D721Med (cell line): ENCODE results near the gene PCNX3.

ENCODE experiments used
- DNase-seq: peaks from one replicate; pipeline ENCODE4 v3.0.0; 2011; ENCODE audit warnings: low spot score; ENCODE audit not compliant: insufficient read length
- FAIRE-seq: peaks from 2 replicates; lab custom pipeline; 2011; peaks lifted over from hg19 to GRCh38; lab: Jason Lieb, UNC
- CTCF ChIP-seq: IDR thresholded peaks from 2 replicates; pipeline ENCODE4 v1.5.1; 2012; ENCODE audit warnings: mild to moderate bottlenecking, control low read depth; ENCODE audit not compliant: insufficient read depth; ENCODE audit errors: missing control alignments

The PCNX3 gene

GRCh38 chr11:65615229-65615949 is at the start of gene PCNX3:
TSS of gene PCNX3 (plus strand) at chr11:65615776. CDS start at chr11:65616312, 536 bp downstream.
- no peak for TF ChIP-seq CTCF
- FAIRE-seq = peak; percentile 91

GRCh38 chr11:65569164-65569972 is 46.2 kb upstream of the PCNX3 start:
- FAIRE-seq (no peak), DNase-seq (no peak)
- no peak for TF ChIP-seq CTCF

More at GRCh38 chr11:65615229-65615949, at the start of gene PCNX3:
- peak; percentile 99 for DNase-seq

GRCh38 chr11:65569973-65570918 is 45.3 kb upstream of the PCNX3 start, which contains the start of gene ZNRD2:
TSS of gene ZNRD2 (plus strand) at chr11:65570477. CDS start at chr11:65570492, 15 bp downstream.
- FAIRE-seq = no peak
- DNase-seq = peak; percentile 94
- TF ChIP-seq CTCF = peak; percentile 50

GRCh38 chr11:65571420-65571819 is 44.2 kb upstream of the PCNX3 start:
- DNase-seq = no peak
- no peak for TF ChIP-seq CTCF
- no peak for FAIRE-seq

GRCh38 chr11:65571940-65572339 is 43.6 kb upstream of the PCNX3 start:
- no peak for FAIRE-seq
- TF ChIP-seq CTCF = peak; percentile 17
- no peak for DNase-seq

GRCh38 chr11:65572356-65573051 is 43.1 kb upstream of the PCNX3 start, which contains the start of gene FAM89B:
TSS of gene FAM89B (plus strand) at chr11:65572538. CDS start at chr11:65572670, 132 bp downstream.
- no peak for TF ChIP-seq CTCF
- FAIRE-seq (no peak), DNase-seq (peak; percentile 89)
